Gastrocnemius medialis (tissue), 4 donors: ENCODE measurements around the gene CTBP2. TPM values are rescaled to one million over a fixed set of nuclear protein-coding genes. Genes with fewer than 3 reads are reported as not detected.

Source experiments
- ATAC-seq, 2 donors: fragments of 150-250 bp; one replicate each; pipeline ENCODE4 v1.9.1; 2016
- DNase-seq, 2 donors: peaks; one replicate each; pipeline ENCODE4 v3.0.0-alpha.2; 2019
- H3K27ac ChIP-seq, 4 donors: fragments of 200-600 bp; sonication (generic); 1 replicate in 1 of 4; 2 replicates in 3 of 4; pipeline ENCODE4 v1.5.1; 2016 to 2018; ENCODE audit warnings: mild to moderate bottlenecking in 2 of 4, moderate library complexity in 1 of 4
- H3K27me3 ChIP-seq, 3 donors: fragments of 200-600 bp; sonication (generic) in 2 of 3; 1 replicate in 1 of 3; 2 replicates in 2 of 3; pipeline versions ENCODE4 v1.5.1 to v1.6.0; 2016 to 2019; ENCODE audit warnings: mild to moderate bottlenecking in 1 of 3, moderate library complexity in 1 of 3
- H3K36me3 ChIP-seq, 2 donors: fragments of 200-600 bp; sonication (generic) in 1 of 2; one replicate each; pipeline ENCODE4 v1.5.1; 2017 to 2018
- H3K4me1 ChIP-seq, 2 donors: fragments of 200-600 bp; sonication (generic) in 1 of 2; one replicate each; pipeline ENCODE4 v1.5.1; 2016 to 2017; ENCODE audit warnings: mild to moderate bottlenecking in 2 of 2
- H3K4me3 ChIP-seq, 4 donors: fragments of 200-600 bp; sonication (generic) in 3 of 4; 1 replicate in 1 of 4; 2 replicates in 3 of 4; pipeline ENCODE4 v1.5.1; 2016 to 2019; ENCODE audit warnings: mild to moderate bottlenecking in 2 of 4
- H3K9me3 ChIP-seq, 3 donors: fragments of 200-600 bp; sonication (generic) in 2 of 3; 1 replicate in 1 of 3; 2 replicates in 2 of 3; pipeline ENCODE4 v1.5.1; 2016 to 2019
- CTCF ChIP-seq, 5 experiments: fragments of 450-650 bp in 3 of 5; fragments of 200-600 bp in 2 of 5; sonication (generic) in 2 of 5; IDR thresholded peaks in 4 of 5; conservative IDR thresholded peaks in 1 of 5; 1 replicate in 4 of 5; 2 replicates in 1 of 5; pipeline ENCODE4 v1.5.1; 2016 to 2019; ENCODE audit warnings: antibody characterized with exemption in 5 of 5, mild to moderate bottlenecking in 3 of 5, moderate library complexity in 3 of 5
- POLR2A ChIP-seq, 2 donors: fragments of 450-650 bp; IDR thresholded peaks; one replicate each; pipeline ENCODE4 v1.6.1; 2017; ENCODE audit warnings: antibody characterized with exemption in 2 of 2, mild to moderate bottlenecking in 2 of 2, moderate library complexity in 2 of 2
- in situ Hi-C, 4 donors: fragments of 200-750 bp; cut with MboI; loops; one replicate each; pipeline versions ENCODE4 v1.15.0 to v1.8.0; 2017; ENCODE audit warnings: low sequenced_read_pairs in 4 of 4
- intact Hi-C: fragments of 100-400 bp; cut with DNase I; formaldehyde crosslinking; loops from one replicate; pipeline ENCODE4 v1.15.1; 2023; ENCODE audit warnings: low total_unique reads
- total RNA-seq, 4 donors: library from RNA; depleted of rRNA; stranded (reverse); fragments of >200 nt; gene quantifications; one replicate each; pipeline versions ENCODE4 v1.1.0 to v1.2.3, GENCODE V29; 2016

The CTBP2 gene
- total RNA-seq, 4 donors from 2014 or later = 13.9 to 36.7 (median 21.1) TPM

DNA sequence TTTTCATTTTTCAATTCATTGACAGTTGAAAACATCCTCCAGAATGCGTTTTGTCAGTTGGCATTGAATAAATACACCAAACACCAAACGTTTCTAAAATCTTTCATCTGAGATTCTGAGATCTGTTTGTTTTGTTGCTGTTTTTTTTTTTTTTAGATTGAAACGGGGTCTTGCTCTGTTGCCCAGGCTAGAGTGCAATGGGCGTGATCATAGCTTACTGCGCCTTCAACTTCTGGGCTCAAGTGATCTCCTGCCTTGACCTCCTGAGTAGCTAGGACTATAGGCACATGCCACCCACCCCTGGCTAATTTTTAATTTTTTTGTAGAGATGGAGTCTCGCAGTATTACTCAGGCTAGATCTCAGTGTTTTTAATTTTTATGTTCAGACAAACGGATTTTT, 187.7 kb downstream of the CTBP2 start:
- peaks cover 0 to 34% of the 10 kb centered on the region in 2 donors for H3K36me3 ChIP-seq
- H3K27ac ChIP-seq = peak overlapping the region in 1 of 4 donors; percentile 50
- no peaks in the 10 kb centered on the region for H3K9me3 ChIP-seq
- H3K4me1 ChIP-seq = peaks cover 38 to 58% of the 10 kb centered on the region in 2 donors
- no peaks in the 10 kb centered on the region for H3K27me3 ChIP-seq
- intact Hi-C loops (no loop called here), in situ Hi-C loops (no loop called here)
- ATAC-seq (no peak), DNase-seq (no peak)
- no peak overlapping the region for H3K4me3 ChIP-seq
- TF ChIP-seq POLR2A (IDR thresholded peaks at IDR 0.05) = no peak
- TF ChIP-seq CTCF (IDR thresholded peaks at IDR 0.05 in 4 of 5, conservative IDR thresholded peaks at IDR 0.05 in 1 of 5) = no peak

- H3K27ac ChIP-seq = peak overlapping the region; percentile 50 to 70 (median 54)
- DNase-seq = no peak
- H3K27me3 ChIP-seq = no peaks in the 10 kb centered on the region
- peaks cover 43 to 60% of the 10 kb centered on the region in 2 donors for H3K4me1 ChIP-seq
- no peak overlapping the region for H3K4me3 ChIP-seq
- no peak for TF ChIP-seq CTCF (IDR thresholded peaks at IDR 0.05 in 4 of 5, conservative IDR thresholded peaks at IDR 0.05 in 1 of 5)
- TF ChIP-seq POLR2A (IDR thresholded peaks at IDR 0.05) = no peak
- H3K36me3 ChIP-seq = peaks cover 0 to 48% of the 10 kb centered on the region in 2 donors
- no peaks in the 10 kb centered on the region for H3K9me3 ChIP-seq
- intact Hi-C loops (no loop called here), in situ Hi-C loops (no loop called here)
- ATAC-seq = no peak
Measured at GRCh38 chr10:124971276-124971675, 189.1 kb downstream of the CTBP2 start.

- ATAC-seq (no peak), DNase-seq (no peak)
- no peak for TF ChIP-seq CTCF (IDR thresholded peaks at IDR 0.05 in 4 of 5, conservative IDR thresholded peaks at IDR 0.05 in 1 of 5)
- TF ChIP-seq POLR2A (IDR thresholded peaks at IDR 0.05) = no peak
- Histone ChIP-seq H3K27me3 (no peaks in the 10 kb centered on the region), H3K9me3 (no peaks in the 10 kb centered on the region), H3K4me3 (no peak overlapping the region), H3K27ac (no peak overlapping the region), H3K36me3 (peaks cover 0 to 23% of the 10 kb centered on the region in 2 donors), H3K4me1 (peaks cover 60 to 92% of the 10 kb centered on the region in 2 donors)
- in situ Hi-C loops (no loop called here), intact Hi-C loops (no loop called here)
Measured at GRCh38 chr10:124967255-124967654, 193.1 kb downstream of the CTBP2 start.

DNA sequence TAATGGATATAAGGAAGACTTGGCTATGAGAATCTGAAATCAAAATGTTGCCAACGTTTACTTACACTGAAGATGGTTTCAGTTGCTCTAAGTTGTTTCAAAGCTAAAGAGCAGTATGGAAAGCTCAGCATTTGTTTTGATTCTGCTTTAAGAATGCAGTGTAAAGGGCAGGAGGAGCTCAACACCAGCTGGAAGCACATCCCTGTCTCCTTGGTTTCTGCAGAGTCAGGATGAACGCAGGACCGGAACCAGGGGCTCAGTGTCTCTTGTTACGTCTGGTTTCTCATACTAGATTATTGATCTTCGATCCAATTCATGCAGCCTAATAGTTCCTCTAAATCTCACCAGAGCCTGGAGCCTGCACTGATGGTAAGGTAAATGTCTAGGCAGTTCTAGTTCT, 194.4 kb downstream of the CTBP2 start:
- TF ChIP-seq CTCF (IDR thresholded peaks at IDR 0.05 in 4 of 5, conservative IDR thresholded peaks at IDR 0.05 in 1 of 5) (no peak), POLR2A (IDR thresholded peaks at IDR 0.05) (no peak)
- ATAC-seq (no peak), DNase-seq (no peak)
- no peaks in the 10 kb centered on the region for H3K27me3 ChIP-seq
- intact Hi-C loops = no loop called here
- H3K36me3 ChIP-seq = peaks cover 0 to 20% of the 10 kb centered on the region in 2 donors
- no peaks in the 10 kb centered on the region for H3K9me3 ChIP-seq
- in situ Hi-C loops = no loop called here
- peaks cover 56 to 87% of the 10 kb centered on the region in 2 donors for H3K4me1 ChIP-seq
- no peak overlapping the region for H3K4me3 ChIP-seq
- peak overlapping the region in 1 of 4 donors; percentile 20 for H3K27ac ChIP-seq
